Measurements from ENCODE around the gene ACOX1.
A peak's percentile ranks its signal among the peaks of the same experiment; 100 is the strongest.

Gene ACOX1

DNA sequence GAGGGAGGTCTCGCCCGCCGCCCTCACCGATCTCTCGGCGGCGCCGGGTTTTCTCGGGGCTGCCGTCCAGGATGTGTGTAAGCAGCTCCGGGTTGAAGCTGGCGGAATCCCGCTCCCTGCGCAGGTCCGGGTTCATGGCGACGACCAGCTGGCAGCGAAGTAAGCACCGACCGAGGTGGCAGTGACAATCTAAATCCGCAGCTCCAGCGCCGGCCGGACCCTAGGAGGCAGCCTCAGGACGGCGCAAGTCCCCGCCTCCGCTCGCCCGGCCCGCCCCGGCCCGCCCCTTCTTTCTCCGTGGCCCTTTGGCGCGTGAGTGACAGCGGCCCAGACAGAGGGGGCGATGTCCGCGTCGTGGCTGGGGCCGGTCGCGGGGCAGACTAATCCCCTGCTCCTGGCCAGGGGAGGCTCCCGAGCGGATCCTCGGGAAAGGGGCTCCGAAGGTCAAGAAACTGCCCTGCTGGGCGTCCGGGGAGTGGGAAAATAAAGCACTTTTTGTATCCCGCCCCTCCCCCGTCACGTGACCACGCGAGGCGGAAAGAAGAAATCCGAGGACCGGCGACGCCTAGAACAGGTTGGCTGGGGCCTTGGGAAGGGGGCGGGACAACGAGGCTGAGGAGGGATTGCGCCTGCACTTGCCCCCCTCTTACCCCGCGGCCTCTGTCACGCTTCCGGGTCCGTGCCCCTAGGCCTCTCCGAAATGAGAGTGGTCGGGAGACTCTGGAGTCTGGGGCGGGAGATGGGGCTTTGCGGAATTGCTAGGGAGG is at the start of gene ACOX1, which contains the start of gene TEN1:
TSS of gene ACOX1 (minus strand) at position 229 of the 767 bp plus-strand sequence. CDS start at position 136, 93 bp downstream.
TSS of gene TEN1 (plus strand) at position 303 of the 767 bp plus-strand sequence. CDS start 6,953 bp downstream, outside the sequence.
- FAIRE-seq, result peak; percentile 52

DNA sequence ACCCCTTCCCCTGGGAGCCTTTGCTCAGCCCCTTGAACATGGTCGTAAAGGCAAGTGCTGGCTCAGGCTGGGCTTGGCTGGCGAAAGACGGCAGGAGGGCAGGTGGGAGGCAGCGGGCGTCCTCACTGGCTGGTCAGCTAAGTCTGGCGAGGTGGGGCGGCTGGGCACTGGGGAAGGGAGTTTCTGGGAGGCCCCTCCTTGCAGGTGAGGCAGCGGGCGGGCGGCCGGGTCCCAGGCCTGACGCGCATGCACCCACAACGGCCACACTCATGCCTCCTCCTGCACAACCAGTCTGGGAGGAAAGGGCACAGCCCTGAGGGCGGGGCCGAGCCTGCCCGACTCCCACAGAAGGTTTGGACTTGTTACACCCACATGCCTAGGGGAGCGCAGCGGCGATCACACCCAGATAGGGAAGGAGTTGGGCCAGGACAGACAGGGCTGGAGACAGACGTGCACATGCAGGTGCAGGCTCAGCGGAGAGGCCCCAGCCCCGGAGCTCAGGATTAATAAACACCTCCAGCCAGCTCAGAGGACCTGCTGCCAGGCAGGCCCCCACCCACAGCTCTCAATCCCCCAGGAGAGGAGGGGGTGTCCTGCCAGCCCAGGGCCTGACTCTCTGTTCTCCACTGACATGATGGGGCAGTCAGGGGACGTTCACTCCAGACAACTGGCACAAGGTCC is 48.3 kb upstream of the ACOX1 start, which contains the start of gene EVPL:
TSS of gene EVPL (minus strand) at position 148 of the 681 bp plus-strand sequence. CDS start at position 40, 108 bp downstream.
- no peak for FAIRE-seq

DNA sequence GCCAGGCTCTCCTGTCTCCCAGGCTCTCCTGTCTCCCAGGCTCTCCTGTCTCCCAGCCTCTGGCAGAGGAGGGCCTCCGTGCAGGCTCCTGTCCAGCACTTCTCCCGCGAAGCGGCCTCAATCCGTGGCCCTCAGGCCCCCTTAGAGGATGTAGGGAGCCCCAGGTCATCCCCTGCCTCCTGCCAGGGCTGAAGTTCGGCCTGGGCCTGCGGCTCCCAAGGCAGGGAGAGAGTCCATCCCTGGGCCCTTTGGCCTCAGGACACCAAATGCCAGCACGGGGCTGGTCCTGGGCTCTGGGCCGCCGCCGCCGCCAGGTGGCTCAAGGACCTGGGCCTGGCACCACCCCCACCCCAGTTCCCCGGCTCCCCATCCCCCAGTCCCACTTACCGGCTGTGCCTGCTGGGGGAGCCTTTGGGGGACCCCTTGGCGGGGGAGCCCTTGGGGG is 47.8 kb upstream of the ACOX1 start:
- FAIRE-seq, result no peak

DNA sequence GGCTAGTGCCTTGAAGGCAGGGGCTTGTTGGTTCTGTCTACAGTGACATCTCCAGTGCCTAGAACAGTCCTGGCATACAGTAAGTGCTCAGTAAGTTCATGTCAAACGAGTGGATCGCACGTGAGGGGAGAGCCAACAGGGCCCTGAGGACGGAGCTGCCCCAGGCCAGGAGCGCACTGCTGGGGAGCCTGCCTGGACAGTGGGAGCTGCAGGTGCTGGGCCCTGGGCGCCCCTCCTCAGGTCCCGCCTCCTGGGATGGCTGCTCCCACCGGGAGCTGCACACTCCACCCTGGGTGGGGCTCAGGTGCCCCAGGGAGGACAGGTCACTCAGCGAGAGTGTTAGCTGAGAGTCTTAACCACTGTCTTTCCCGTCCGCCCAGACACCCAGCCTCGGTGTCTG is 46.3 kb upstream of the ACOX1 start:
- FAIRE-seq, result no peak

DNA sequence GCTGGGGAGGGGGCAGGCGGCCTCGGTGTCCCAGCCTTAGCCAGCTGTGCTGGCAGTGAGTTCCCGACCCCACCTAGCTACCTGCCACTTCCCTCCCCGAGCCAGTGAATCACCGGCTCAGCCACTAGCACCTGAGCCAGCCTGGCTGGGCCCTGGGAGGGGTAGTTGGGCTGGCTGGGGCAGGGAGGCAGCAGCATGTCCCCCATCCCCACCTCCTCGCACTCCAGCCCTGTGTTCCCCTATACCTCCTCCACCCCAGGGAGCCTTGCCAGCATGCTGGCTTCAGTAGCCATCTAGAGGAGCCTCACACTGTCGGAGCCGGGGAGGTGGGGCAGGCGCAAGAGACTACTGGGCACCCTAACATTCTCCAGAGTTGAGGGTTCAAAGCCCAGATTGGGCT is 45.4 kb upstream of the ACOX1 start:
- no peak for FAIRE-seq

DNA sequence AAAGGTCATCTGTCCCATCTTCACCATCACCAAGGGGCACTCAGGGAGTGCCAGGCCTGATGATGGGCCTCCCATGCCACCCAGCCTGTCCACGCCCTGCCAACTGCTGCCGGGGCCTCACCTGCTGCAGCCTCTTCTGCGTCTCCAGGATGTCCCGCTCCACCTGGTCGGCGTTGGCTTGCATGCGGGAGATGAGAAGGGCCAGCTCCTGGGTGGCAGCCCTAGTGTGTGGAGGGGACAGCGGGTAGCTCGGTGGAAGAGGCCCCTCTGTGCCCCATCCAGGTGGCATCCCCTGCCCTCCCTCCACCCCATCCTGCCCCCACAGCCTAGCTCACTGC is 44.9 kb upstream of the ACOX1 start:
- no peak for FAIRE-seq

DNA sequence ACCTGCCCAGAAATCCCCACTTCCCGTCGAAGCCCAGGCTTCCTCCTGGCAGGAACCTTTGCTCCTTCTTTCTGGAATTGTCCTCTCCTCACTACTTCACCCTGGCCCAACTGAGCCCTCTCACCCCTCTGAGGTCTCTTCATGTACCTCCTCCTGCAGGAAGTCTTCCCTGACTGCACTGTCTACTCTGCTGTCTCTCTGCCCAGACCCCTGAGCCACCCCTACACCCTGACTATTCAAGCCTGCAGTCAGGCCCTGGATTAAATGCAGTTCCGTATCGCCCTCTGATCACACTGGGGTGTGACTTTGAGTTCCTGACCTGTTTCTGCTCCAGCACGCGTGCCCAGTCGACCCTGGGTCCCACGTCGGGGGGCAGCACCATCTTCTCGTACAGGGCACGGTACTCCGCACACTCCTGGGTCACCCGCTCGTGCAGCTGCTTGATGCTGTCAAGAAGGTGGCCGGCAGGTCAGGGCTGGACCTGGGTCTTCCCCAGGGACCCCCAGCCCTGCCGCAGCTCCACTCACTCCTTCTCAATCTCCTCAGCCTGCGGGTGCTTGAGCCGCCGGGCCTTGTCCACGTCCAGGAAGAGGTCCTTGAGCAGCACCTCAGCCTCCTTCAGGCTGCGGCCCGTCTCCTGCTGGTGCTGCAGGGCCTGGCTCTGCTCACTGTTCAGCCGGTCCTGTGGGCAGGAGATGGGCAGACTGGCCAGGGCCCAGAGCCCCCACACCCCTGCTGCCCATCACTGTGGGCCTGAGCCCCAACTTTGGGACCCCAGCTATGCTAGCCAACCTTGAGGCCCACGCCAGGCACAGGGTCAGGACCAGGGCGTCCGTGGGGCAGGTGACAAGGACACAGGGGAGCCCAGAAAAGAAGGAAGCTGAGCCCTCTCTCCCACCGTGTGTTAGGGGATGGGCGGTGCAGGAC is 44.3 kb upstream of the ACOX1 start:
- FAIRE-seq, result no peak

DNA sequence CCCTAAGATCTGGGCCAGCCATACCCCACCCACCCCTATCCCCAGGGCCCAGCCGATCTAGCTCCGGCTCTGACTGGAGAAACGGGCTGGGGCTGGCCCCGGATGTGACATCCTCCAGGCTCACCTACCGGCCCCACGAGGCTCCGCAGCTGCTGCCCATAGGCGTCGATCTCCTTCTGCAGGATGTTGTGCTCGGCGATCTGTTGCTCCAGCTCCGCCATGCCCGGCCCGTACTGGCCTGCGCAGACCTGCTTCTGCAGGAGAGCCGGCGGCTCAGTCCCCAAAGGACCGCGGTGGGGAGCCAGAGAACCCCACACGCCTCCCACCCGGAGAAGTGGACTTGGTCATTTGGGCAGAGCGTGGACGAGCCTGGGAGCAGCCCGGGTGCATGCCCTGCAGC is 43.3 kb upstream of the ACOX1 start:
- no peak for FAIRE-seq

DNA sequence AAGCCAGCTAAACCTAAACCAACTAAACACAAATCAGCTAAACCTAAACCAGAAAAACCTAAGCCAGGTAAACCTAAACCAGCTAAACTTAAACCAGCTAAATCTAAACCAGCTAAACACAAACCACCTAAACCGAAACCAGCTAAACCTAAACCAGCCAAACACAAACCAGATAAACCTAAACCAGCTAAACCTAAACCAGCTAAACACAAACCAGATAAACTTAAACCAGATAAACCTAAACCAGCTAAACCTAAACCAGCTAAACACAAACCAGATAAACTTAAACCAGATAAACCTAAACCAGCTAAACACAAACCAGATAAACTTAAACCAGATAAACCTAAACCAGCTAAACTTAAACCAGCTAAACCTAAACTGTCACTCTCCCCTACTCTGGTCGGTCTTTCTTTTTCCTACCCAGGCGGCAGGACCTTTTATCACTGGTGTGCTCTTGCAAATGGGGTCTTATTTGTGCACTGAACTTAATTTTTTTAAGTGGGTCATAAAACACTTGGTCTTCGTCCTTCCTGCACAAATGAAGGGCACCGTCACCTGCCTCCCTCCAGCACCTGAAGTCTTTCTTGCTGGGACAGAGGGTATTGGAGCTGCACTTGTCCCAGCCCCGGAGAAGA is 41.0 kb upstream of the ACOX1 start:
- no peak for FAIRE-seq

DNA sequence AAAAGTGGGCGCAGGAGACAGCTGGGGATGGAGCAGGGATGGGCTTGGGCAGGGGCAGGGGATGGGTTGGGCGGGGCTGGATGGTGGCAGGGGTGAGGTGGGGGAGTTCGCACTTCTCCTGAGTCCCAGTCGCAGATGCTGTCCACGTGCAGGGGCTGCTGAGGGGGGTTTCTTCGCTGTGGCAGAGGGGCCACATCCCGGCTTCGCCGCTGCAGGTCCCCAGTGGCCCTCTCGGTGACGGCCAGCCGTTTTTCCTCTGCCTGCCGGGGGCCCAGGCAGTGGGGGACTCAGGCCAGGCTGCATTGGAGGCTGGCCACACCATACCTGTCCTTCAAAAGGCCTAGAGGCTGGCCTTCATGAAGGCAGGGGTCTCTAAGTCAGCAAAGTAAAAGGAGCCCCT is 39.8 kb upstream of the ACOX1 start:
- no peak for FAIRE-seq

DNA sequence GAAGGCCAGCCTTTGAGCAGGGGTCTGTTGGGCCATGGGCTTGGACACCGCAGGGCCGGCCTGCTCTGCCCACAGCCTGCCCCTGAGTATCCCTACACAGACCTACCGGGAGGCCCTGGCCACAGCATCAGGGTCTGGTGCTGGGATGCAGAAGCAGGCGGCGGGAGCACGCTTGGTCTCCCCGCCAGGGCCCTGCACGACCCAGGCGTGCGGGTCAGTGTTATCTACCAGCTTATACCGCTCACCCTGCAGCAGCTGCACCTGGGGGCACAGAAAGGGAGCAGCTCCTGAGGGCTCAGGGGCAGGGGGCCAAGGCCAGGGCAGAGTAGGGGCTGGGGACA is 39.3 kb upstream of the ACOX1 start:
- no peak for FAIRE-seq

DNA sequence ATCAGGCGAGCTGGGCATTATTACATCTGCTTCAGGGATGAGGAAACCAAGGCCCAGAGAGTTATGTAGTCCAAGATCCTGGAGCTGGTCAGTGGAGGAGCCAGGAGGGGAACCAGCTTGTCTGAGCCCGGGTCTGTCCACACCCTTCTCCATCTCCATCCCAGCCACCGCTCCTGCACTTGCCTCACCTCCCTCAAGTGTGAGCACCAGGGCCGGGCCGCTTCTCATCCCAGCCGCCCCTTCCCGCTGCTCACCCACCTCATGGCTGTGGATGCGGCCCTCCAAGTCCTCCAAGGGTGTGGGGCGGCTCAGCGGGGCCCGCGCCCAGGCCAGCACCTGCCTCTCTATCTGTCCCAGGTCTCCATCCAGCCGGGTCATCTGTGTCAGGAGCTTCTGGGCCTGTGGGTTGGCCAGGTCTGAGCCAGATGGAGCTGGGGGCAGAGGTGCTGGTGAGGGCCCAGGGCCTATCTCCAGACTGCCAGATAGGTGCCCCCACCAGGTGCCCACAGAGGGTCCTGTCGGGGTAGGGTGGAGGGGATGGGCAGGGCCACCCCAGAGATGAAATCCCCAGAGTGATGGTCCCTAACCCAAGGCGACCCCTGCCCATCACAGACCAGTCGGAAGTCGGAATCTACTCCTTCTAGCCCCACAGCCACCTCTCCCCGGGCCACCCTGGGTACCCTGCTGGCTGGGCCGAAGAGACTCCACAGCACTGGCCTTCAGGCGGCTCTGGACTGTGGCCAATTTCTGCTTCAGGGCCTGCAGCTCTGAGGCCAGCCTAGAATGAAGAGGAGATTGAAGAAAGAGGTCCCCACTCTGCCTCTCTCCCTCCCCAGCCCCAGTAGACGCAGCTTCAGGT is 38.7 kb upstream of the ACOX1 start:
- FAIRE-seq, result no peak

DNA sequence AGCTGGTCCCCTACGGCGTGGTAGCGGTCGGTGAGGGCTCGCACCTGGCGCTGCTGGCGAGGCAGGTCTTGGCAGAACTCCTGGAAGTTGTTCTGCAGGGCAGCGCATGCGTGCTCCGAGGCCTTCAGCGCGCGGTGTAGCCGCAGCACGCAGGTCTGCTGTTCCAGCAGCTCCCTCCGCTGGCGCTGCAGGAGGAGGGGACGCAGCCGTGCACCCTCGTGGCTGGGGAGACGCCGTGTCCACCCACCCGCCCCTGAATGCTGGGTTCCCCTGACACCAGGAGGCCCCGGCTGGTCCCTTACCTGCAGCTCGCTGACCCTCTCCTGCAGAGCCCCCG is 35.9 kb upstream of the ACOX1 start:
- FAIRE-seq, result no peak

DNA sequence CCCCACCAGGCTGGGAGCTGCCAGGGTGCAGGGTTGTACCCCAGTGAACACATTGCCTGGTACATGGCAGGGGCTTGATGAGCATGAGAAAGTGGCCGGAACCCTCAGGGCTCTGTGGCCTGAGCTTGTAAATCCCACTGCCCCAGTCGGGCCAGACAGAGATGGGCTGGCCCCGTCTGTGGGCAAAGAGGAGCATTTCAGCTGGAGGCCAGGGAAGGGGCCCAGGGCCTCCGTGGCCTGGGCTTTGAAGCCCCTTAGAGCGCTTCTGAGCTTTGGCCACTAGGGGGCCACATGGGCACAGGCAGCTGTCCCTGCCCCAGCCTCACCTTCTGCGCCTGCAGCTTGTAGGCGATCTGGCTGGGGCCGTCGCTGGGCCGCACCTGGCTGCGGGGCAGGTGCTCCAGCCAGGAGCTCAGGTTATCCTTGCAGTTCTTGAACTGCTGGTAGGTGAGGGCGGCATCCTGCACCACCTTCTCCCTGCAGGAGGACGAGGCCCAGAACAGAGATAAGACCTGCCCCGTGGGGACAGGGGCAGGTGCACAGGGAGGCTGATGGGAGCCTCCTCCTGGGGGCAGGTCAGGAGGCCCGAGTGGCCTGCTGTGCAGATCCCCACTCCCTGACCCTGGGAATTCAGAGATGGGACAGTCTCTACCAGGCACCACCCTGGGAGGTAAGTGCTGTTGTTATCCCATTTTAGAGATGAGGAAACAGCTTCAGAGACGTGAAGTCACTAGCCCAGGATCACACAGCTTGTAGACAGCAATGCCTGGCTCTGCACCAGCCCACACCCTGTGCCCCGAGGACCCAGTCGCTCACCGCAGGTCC is 35.3 kb upstream of the ACOX1 start:
- FAIRE-seq, result no peak

DNA sequence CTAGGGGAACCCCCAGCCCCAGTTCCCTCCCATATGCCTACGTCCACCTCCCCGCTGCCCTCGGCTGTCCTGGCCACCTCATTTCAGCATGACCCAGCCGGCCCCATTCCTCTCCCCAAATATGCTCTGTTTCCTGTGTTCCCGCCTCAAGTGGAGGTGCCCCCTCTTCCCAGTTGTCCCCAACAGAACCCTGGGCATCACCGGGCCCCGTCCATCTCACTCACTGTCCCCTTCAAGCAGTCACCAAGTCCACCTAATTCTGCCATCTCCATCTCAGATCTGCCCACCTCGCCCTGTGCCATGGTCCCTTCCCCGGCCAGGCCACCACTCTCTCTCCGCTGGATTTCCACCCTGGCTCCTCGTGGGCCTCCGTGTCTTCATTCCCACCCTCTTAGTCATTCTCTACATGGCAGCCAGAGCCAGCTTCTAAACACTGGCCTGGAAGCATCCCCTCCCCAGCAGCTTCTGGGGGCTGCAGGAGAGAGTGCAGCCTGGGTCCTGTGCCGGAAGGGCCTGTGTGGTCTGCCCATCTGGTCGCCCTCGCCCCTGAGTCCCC is 34.5 kb upstream of the ACOX1 start:
- no peak for FAIRE-seq

DNA sequence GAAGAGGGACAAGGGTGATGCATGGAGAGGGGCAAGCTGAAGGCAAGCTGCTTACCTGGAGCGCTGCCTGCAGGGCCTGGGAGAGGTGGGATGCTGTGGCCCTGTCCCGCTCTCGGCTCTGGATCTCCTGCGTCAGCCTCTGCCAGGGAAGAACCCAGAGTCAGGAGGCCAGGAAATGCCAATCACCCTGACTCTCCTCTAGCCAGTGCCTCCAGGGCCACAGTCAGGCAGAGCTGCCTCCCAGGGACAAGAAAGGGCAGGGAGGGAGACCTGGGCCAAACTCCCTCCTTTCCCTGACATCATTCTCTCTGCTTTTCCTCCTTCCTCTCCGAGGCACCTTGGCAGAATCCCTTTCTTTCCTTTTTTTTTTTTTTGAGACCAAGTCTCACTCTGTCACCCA is 33.0 kb upstream of the ACOX1 start:
- no peak for FAIRE-seq

DNA sequence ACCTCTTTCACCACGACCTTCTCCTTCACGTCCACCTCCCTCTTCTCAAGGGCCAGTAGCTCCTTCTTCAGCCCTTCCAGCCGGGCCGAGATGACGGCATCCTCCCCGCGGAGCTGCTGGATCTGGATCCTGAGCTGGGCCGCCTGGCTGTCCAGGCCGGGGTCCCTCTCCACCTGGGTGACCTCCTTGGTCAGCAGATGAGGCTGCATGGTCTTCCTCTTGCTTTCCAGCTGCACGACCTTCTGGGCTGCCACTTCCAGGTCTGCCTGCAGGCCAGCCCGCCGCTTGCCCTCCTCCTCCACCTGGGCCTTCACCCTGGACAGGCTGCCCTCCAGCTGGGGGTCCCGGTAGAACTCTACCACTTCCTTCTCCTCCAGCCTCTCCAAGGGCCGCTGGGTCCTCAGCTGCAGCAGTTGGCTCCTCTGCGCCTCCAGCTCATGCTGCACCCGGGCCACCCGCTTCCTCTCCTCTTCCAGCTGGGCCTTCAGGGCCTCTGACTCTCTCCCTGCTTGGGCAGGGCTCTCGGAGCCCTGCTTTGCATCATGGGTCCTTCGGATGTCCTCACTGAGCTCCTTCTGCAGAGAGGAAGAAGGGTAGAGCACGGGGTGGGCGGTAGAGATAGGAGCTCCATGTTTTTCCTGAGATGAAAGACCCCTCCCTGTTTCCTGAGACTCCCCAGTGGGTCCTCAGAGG is 31.1 kb upstream of the ACOX1 start:
- no peak for FAIRE-seq

DNA sequence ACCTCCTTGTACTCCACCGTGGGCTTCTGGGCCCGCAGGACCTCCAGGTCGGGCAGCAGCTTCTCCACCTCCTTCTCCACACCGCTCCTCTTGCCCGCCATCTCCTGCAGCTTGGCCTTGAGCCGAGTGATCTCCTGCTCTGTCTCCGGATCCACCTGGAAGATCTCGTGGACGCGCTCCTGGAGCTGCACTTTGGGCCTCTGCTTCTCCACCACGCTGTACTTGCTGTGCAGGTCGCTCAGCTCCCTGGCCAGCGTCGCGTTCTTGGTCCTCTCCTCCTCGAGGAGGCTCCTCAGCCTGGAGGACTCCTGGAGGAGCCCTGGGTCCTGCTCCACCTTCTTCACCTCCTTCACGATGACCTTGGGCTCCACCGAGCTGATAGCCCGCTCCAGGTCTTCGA is 30.5 kb upstream of the ACOX1 start:
- no peak for FAIRE-seq

DNA sequence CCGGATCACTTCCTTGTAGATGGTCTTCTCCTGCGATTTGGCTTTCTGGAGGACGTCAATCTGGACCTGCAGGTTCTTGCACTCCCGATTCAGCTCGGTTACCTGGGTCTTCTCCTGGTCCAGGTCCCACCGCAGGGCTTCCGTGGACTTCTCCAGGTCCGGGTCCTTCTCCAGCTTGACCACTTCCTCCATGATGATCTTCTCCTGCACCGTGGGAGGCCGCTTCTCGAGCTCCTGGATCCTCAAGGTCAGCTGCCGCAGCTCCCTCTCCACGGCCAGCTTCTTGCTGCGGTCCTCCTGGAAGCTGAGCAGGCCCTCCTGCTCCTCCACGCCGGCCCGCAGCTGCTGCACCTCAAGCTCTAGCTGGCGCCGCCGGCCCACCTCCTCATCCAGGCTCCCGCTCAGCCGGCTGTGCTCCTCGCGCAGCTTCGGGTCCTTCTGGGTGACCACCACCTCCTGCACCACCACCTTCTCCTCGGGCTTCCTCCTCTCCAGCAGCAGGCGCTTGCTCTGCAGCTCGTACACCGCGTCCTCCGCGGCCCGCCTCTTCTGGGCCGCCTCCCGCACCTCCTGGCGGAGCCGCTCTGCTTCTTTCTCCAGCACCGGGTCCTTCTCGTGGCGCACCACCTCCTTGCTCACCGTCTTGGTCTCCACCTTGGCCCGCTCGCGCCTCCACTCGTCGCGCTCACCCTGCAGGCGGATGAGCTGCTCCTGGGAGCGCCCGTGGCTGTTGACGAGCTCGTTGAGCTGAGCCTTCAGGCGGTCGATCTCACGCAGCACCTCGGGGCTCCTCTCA is 29.9 kb upstream of the ACOX1 start:
- FAIRE-seq, result no peak

Data from TTC549 (cell line).